AG04450 (cell line): Measurements from ENCODE around the gene ARHGAP26. TPM values are rescaled to one million over a fixed set of nuclear protein-coding genes. Genes with fewer than 3 reads are reported as not detected.

Source experiments
- CTCF ChIA-PET: fragments of 300-600, 350-600 bp; formaldehyde crosslinking; extraction: SDS; loops from one replicate; lab custom pipeline; 2022; ENCODE audit warnings: antibody characterized with exemption, inconsistent platforms; lab: Charles Lee
- POLR2A ChIA-PET: fragments of 350-600 bp; formaldehyde crosslinking; extraction: SDS; loops from one replicate; lab custom pipeline; 2021; ENCODE audit warnings: antibody characterized with exemption, inconsistent platforms; lab: Yijun Ruan, JAX
- DNase-seq: peaks from one replicate; pipeline ENCODE4 v3.0.0-alpha.2; 2011; ENCODE audit warnings: low read depth, low spot score
- H3K27ac ChIP-seq: one replicate; pipeline ENCODE4 v1.5.1; 2012; ENCODE audit warnings: low read depth, low read length, control low read depth
- H3K27me3 ChIP-seq: one replicate; pipeline ENCODE4 v1.6.0; 2012; ENCODE audit warnings: low read length; ENCODE audit not compliant: control insufficient read depth, insufficient read depth
- H3K4me3 ChIP-seq: 2 replicates; pipeline ENCODE4 v1.5.1; 2011; ENCODE audit warnings: mild to moderate bottlenecking, low read depth, low read length, control low read depth
- H3K9me3 ChIP-seq: 2 replicates; pipeline ENCODE4 v1.5.1; 2012; ENCODE audit warnings: low read length; ENCODE audit not compliant: control insufficient read depth, insufficient read depth
- polyA plus RNA-seq: library from polyadenylated mRNA; depleted of rRNA; stranded (reverse); fragments of >200 nt; gene quantifications from 2 replicates; pipeline ENCODE4 v1.2.3, GENCODE V29; 2011
- TF ChIP-seq, protein P1 (sequence below): IDR thresholded peaks from 2 replicates; pipeline ENCODE4 v1.5.1; 2011; ENCODE audit warnings: low read depth, low read length, control low read depth, inconsistent platforms

ARHGAP26 gene
- polyA plus RNA-seq, 1 experiment: 0.56 TPM

GRCh38 chr5:142859037-142859436, 88.9 kb downstream of the ARHGAP26 start:
- CTCF ChIA-PET: interaction anchor here (1.8 to 7.6 kb wide), 2 partner anchors 29 to 146 kb away, joined by 6 to 48 read pairs; no protein-coding TSS in a partner anchor
- no peak overlapping the region for H3K27ac ChIP-seq

DNA sequence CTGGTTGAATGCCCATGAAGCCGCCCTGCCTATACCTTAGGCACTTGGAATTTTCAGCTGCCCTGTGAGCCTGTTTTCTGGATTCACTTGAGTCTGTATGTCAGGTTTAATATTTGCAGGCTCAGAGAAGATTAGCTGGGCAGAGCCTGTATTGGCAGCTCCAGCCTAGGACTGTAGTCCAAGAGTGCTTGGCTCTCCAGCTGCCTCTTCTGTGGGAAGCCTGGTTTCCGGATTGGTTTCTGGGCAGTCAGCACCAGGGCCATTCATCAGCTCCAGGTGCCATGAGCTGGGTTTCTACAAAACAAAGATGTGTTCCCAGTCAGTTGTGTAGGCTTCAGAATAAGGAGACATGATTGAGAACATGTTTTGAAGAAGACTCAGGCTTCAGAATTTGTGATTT, 90.1 kb downstream of the ARHGAP26 start:
- CTCF ChIA-PET: interaction anchor here (0.7 to 7.6 kb wide), 4 partner anchors 28 to 1133 kb away, joined by 3 to 48 read pairs (median 4); no protein-coding TSS in a partner anchor
- 0 out of 2 replicates have a peak, but pooled peaks cover 2% of the 10 kb centered on the region for H3K9me3 ChIP-seq
- TF ChIP-seq, protein P1, sequence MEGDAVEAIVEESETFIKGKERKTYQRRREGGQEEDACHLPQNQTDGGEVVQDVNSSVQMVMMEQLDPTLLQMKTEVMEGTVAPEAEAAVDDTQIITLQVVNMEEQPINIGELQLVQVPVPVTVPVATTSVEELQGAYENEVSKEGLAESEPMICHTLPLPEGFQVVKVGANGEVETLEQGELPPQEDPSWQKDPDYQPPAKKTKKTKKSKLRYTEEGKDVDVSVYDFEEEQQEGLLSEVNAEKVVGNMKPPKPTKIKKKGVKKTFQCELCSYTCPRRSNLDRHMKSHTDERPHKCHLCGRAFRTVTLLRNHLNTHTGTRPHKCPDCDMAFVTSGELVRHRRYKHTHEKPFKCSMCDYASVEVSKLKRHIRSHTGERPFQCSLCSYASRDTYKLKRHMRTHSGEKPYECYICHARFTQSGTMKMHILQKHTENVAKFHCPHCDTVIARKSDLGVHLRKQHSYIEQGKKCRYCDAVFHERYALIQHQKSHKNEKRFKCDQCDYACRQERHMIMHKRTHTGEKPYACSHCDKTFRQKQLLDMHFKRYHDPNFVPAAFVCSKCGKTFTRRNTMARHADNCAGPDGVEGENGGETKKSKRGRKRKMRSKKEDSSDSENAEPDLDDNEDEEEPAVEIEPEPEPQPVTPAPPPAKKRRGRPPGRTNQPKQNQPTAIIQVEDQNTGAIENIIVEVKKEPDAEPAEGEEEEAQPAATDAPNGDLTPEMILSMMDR: no peak
- POLR2A ChIA-PET: no interaction called here
- DNase-seq: no peak
- H3K4me3 ChIP-seq: no peak overlapping the region
- H3K27me3 ChIP-seq: peaks cover 10% of the 10 kb centered on the region
- H3K27ac ChIP-seq: no peak overlapping the region

More at GRCh38 chr5:142859037-142859436, 88.9 kb downstream of the ARHGAP26 start:
- TF ChIP-seq, protein P1: no peak
- DNase-seq: no peak
- Histone ChIP-seq H3K27me3 (peaks cover 7% of the 10 kb centered on the region), H3K4me3 (no peak overlapping the region), H3K9me3 (0 out of 2 replicates have a peak, but pooled peaks cover 2% of the 10 kb centered on the region)
- POLR2A ChIA-PET: no interaction called here

DNA sequence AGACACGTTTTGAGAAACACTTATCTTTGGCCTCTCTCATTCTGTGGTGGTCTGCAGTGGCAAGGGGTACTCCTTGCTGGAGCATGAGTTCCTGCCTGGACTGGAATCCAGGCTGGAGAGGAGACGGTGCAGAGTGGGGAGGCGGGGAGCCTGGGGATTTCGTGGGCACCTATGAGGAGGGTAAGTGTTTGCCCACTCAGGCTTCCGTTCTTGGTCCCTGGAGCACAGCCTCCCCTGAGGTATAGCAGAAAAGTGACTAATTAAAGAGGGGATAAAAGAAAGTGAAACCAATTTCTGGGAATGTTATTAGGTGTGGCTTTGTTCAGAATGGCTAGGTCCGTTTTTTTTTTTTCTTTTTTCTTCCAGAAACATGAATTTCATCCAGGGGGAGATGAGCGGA, 90.8 kb downstream of the ARHGAP26 start:
- POLR2A ChIA-PET: no interaction called here
- H3K27ac ChIP-seq: no peak overlapping the region
- H3K4me3 ChIP-seq: no peak overlapping the region
- DNase-seq: no peak
- TF ChIP-seq, protein P1: no peak
- H3K27me3 ChIP-seq: peaks cover 10% of the 10 kb centered on the region
- CTCF ChIA-PET: interaction anchor here (7.6 kb wide), 1 partner anchor 148 kb away, joined by 48 read pairs; no protein-coding TSS in a partner anchor
- 0 out of 2 replicates have a peak, but pooled peaks cover 2% of the 10 kb centered on the region for H3K9me3 ChIP-seq

DNA sequence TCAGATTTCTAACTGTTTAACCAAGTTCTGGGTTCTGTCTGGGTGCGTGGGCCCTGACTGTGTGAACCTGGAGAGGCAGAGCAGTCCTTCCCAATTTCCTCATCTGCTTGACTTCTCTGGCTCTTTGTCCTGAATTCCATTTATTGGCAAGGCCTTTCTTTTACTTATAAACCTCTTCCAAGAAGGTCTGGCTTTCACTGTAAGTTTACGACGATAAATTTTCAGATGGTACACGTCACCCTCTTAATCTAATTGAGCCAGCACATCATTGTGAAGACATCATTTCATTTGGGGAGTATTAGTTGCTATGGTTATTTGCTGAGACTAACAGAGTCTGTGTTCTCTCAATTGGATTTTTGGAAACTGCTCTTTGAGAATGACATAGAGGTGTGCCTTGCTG, 92.4 kb downstream of the ARHGAP26 start:
- TF ChIP-seq, protein P1: no peak
- peaks cover 10% of the 10 kb centered on the region for H3K27me3 ChIP-seq
- H3K4me3 ChIP-seq: no peak overlapping the region
- CTCF ChIA-PET: interaction anchor here (7.6 kb wide), 1 partner anchor 149 kb away, joined by 48 read pairs; no protein-coding TSS in a partner anchor
- H3K27ac ChIP-seq: no peak overlapping the region
- no peaks in the 10 kb centered on the region for H3K9me3 ChIP-seq
- no peak for DNase-seq
- POLR2A ChIA-PET: no interaction called here

DNA sequence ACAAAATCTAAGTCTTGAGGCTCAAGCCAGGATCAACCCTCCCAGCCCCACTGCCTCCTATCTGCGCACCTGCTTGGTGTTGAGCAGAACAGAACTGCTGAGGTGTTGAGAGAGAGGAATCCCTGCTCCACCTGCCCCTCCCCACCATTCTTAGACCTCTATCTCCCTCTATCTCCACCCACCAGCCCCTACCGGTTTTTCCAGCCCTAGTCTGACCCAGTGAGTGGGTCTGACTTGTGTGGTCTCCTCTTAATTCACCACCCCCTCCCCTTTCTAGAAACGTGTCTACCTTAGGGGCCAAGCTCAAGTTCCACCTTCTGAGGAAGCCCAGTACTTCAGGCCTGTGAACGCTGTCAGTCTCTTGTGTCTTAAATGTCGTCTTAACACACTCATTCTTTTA, 93.7 kb downstream of the ARHGAP26 start:
- DNase-seq: no peak
- TF ChIP-seq, protein P1: no peak
- Histone ChIP-seq H3K4me3 (no peak overlapping the region), H3K27ac (no peak overlapping the region), H3K27me3 (peaks cover 17% of the 10 kb centered on the region), H3K9me3 (no peaks in the 10 kb centered on the region)
- ChIA-PET CTCF (interaction anchor here (1.2 to 7.6 kb wide), 3 partner anchors 17 to 151 kb away, joined by 4 to 48 read pairs (median 26); no protein-coding TSS in a partner anchor), POLR2A (no interaction called here)
